OCI-LY1 (cell line): ENCODE results near the gene SLC44A3.

Experiments
- H2AFZ ChIP-seq: fragments of 200-600 bp; sonication (generic), shearing (Covaris generic); 2 replicates; pipeline ENCODE4 v1.6.0; 2014; ENCODE audit warnings: antibody characterized with exemption, mild to moderate bottlenecking, low read length
- H3F3A ChIP-seq: fragments of 200-600 bp; sonication (generic), shearing (Covaris generic); 2 replicates; pipeline ENCODE4 v1.6.0; 2014; ENCODE audit warnings: mild to moderate bottlenecking, antibody characterized with exemption, low read length, moderate library complexity; ENCODE audit not compliant: insufficient read depth
- H3K27ac ChIP-seq: fragments of 200-600 bp; sonication (generic); 2 replicates; pipeline ENCODE4 v1.5.1; 2014; ENCODE audit warnings: low read length, mixed run types, mild to moderate bottlenecking, low read depth; ENCODE audit not compliant: poor library complexity, severe bottlenecking
- H3K27me3 ChIP-seq: fragments of 200-600 bp; sonication (generic); 2 replicates; pipeline ENCODE4 v1.6.0; 2014; ENCODE audit warnings: antibody characterized with exemption, mild to moderate bottlenecking, low read length, moderate library complexity; ENCODE audit not compliant: insufficient read depth
- H3K36me3 ChIP-seq: fragments of 200-600 bp; sonication (generic); 2 replicates; pipeline ENCODE4 v1.6.1; 2014; ENCODE audit warnings: mild to moderate bottlenecking, antibody characterized with exemption, low read length, moderate library complexity, mixed read lengths; ENCODE audit not compliant: insufficient read depth
- H3K4me1 ChIP-seq: fragments of 200-600 bp; sonication (generic); 2 replicates; pipeline ENCODE4 v1.5.1; 2014; ENCODE audit warnings: mild to moderate bottlenecking, low read length, moderate library complexity; ENCODE audit not compliant: insufficient read depth, severe bottlenecking
- H3K4me2 ChIP-seq: fragments of 200-600 bp; sonication (generic), shearing (Covaris generic); 2 replicates; pipeline ENCODE4 v1.6.1; 2014; ENCODE audit warnings: low read length
- H3K4me3 ChIP-seq: fragments of 200-600 bp; sonication (generic); 2 replicates; pipeline ENCODE4 v1.5.1; 2014; ENCODE audit warnings: low read length, low read depth, mild to moderate bottlenecking, mixed read lengths; ENCODE audit not compliant: poor library complexity, severe bottlenecking
- H3K79me2 ChIP-seq: fragments of 200-600 bp; shearing (Covaris generic); 2 replicates; pipeline ENCODE4 v1.6.1; 2016; ENCODE audit warnings: mixed run types, low read length, mixed read lengths; ENCODE audit not compliant: insufficient read depth
- H3K9ac ChIP-seq: fragments of 200-600 bp; sonication (generic), shearing (Covaris generic); 2 replicates; pipeline ENCODE4 v1.6.1; 2014; ENCODE audit warnings: mild to moderate bottlenecking, low read length, mixed read lengths
- H3K9me2 ChIP-seq: fragments of 200-600 bp; sonication (generic), shearing (Covaris generic); 2 replicates; pipeline ENCODE4 v1.6.1; 2014; ENCODE audit warnings: low read depth, mild to moderate bottlenecking, low read length, mixed read lengths
- H3K9me3 ChIP-seq: fragments of 200-600 bp; shearing (Covaris generic); 2 replicates; pipeline ENCODE4 v1.6.1; 2014; ENCODE audit warnings: low read length, mixed read lengths
- H4K20me1 ChIP-seq: fragments of 200-600 bp; sonication (generic), shearing (Covaris generic); 2 replicates; pipeline ENCODE4 v1.6.0; 2016; ENCODE audit warnings: mild to moderate bottlenecking, low read length; ENCODE audit not compliant: insufficient read depth
- EZH2 ChIP-seq: fragments of 200-600 bp; sonication (generic), shearing (Covaris generic); IDR thresholded peaks from 2 replicates; pipeline ENCODE4 v1.8.0; 2017; ENCODE audit warnings: borderline replicate concordance, mixed run types, mild to moderate bottlenecking, antibody characterized with exemption, low read length, moderate library complexity, mixed read lengths
- TF ChIP-seq, protein P1 (sequence below): fragments of 200-600 bp; sonication (generic), shearing (Covaris generic); IDR thresholded peaks from 2 replicates; pipeline ENCODE4 v1.5.1; 2017; ENCODE audit warnings: mild to moderate bottlenecking, antibody characterized with exemption, low read length, moderate library complexity, mixed read lengths

The SLC44A3 gene

DNA sequence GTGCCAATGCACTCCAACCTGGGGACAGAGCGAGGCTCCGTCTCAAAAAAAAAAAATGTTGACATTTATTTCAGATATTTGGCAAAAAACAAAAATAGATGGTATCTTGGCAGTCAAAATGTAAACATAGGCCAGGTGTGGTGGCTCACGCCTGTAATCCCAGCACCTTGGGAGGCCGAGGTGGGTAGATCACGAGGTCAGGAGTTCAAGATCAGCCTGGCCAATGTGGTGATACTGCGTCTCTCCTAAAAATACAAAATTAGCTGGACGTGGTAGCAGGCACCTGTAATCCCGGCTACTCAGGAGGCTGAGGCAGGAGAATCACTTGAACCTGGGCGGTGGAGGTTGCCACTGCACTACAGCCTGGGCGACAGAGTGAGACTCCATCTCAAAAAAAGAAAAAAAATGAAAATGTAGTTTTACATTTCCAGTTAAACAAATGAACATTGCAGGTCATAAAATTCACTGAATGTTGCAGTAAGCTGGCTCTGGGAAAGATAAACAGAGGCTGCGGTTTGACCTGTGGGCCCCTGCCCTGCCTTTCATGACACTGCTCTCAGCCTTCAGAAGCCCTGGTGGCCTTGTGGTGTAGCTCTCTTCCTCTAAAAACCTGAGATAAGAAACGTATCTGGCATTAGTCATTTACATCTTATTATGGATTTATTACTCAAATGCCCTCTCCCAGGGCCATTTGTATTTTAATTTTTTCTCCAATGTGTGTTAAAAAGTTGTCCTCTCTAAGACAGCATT lies 12.2 kb upstream of the SLC44A3 start:
- Histone ChIP-seq H3K36me3 (no peaks in the 10 kb centered on the region), H3K9me2 (no peaks in the 10 kb centered on the region), H3K9me3 (no peaks in the 10 kb centered on the region), H3K9ac (no peak overlapping the region), H3F3A (no peaks in the 10 kb centered on the region), H3K4me2 (no peak overlapping the region), H3K27ac (no peak overlapping the region), H2AFZ (no peak overlapping the region), H3K27me3 (no peaks in the 10 kb centered on the region), H3K4me3 (no peak overlapping the region), H3K79me2 (no peaks in the 10 kb centered on the region), H3K4me1 (no peaks in the 10 kb centered on the region), H4K20me1 (no peaks in the 10 kb centered on the region)
- no peak for TF ChIP-seq EZH2
- TF ChIP-seq, protein P1, sequence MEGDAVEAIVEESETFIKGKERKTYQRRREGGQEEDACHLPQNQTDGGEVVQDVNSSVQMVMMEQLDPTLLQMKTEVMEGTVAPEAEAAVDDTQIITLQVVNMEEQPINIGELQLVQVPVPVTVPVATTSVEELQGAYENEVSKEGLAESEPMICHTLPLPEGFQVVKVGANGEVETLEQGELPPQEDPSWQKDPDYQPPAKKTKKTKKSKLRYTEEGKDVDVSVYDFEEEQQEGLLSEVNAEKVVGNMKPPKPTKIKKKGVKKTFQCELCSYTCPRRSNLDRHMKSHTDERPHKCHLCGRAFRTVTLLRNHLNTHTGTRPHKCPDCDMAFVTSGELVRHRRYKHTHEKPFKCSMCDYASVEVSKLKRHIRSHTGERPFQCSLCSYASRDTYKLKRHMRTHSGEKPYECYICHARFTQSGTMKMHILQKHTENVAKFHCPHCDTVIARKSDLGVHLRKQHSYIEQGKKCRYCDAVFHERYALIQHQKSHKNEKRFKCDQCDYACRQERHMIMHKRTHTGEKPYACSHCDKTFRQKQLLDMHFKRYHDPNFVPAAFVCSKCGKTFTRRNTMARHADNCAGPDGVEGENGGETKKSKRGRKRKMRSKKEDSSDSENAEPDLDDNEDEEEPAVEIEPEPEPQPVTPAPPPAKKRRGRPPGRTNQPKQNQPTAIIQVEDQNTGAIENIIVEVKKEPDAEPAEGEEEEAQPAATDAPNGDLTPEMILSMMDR, result no peak

- H3K9ac ChIP-seq, result no peak overlapping the region
Measured at GRCh38 chr1:94808669-94809068, 11.5 kb upstream of the SLC44A3 start.

GRCh38 chr1:94812985-94813384 lies 7.2 kb upstream of the SLC44A3 start:
- Histone ChIP-seq H3K9me3 (0 out of 2 replicates have a peak, but pooled peaks cover 3% of the 10 kb centered on the region), H3K79me2 (no peaks in the 10 kb centered on the region), H3K36me3 (no peaks in the 10 kb centered on the region), H3K4me3 (no peak overlapping the region), H2AFZ (no peak overlapping the region), H4K20me1 (no peaks in the 10 kb centered on the region), H3K9ac (no peak overlapping the region), H3K27ac (no peak overlapping the region), H3K9me2 (no peaks in the 10 kb centered on the region), H3K4me2 (no peak overlapping the region), H3K27me3 (no peaks in the 10 kb centered on the region), H3K4me1 (no peaks in the 10 kb centered on the region), H3F3A (no peaks in the 10 kb centered on the region)
- TF ChIP-seq EZH2, result no peak
- TF ChIP-seq, protein P1, result no peak

More at GRCh38 chr1:94808669-94809068, 11.5 kb upstream of the SLC44A3 start:
- H3K4me1 ChIP-seq, result no peaks in the 10 kb centered on the region
- H4K20me1 ChIP-seq, result no peaks in the 10 kb centered on the region
- 0 out of 2 replicates have a peak, but pooled peaks cover 3% of the 10 kb centered on the region for H3K9me3 ChIP-seq
- no peak for TF ChIP-seq EZH2
- TF ChIP-seq, protein P1, result no peak
- no peak overlapping the region for H3K4me3 ChIP-seq
- no peaks in the 10 kb centered on the region for H3K27me3 ChIP-seq
- H3K4me2 ChIP-seq, result no peak overlapping the region
- H3K27ac ChIP-seq, result no peak overlapping the region
- H3K79me2 ChIP-seq, result no peaks in the 10 kb centered on the region
- H3F3A ChIP-seq, result no peaks in the 10 kb centered on the region
- H3K9me2 ChIP-seq, result no peaks in the 10 kb centered on the region
- H3K36me3 ChIP-seq, result no peaks in the 10 kb centered on the region
- no peak overlapping the region for H2AFZ ChIP-seq
